GM21619 (cell line): ENCODE measurements around the gene KDM5A.
A peak's percentile ranks its signal among the peaks of the same experiment; 100 is the strongest.
"Not testable (repeated sequence)": the region's sequence is repeated elsewhere in the genome, so short reads cannot be mapped to it uniquely, and the experiment has no call there.

ENCODE experiments used
- ATAC-seq: cut with Tn5 transposase; IDR thresholded peaks from one replicate; pipeline ENCODE4 v1.9.1; 2021; ENCODE audit not compliant: unreplicated experiment

Gene KDM5A

DNA sequence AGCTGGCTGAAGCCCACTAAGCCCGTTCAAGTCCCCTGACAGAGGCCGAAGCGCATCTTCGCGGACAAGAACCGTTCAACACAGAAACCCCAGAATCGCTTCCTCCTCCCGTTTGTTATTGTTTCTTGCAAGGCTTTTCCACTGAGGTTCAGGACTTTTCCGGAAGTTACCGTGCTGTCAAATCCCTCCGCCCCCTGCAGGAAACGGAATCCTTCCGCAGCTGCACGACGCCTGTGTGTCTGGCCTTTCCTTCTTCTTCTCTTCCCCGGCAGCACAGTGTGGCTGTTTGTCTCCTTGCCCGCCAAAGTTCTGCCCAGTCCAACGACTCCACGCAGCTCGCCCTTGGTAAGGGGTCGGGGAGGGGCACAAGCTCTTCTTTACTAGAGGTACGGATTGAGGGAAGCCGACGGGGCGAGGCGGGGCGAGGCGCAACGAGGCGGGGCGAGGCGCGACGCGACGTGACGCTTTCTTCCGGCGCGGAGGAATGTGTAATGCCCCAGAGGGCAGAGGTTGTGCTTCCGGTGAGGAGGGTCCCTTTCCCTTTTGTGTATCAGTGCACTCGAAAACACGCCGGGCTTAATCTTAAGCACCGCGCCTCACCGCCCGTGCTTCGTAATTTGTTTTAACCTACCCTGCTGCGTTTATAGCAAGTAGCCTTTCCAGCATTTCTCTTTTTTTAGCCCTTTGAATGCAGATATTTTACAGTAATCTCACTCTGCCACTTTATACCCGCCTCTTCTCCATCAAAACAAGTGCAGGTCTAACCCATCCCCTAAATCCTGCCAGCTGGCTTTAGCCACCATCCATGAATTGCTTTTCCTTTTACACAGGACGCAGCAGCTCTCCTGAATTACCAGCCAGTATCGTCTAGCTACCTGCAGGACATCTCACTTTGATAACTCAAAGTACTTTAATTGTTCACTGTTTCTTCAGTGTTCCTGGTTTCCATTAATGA is at the start of gene KDM5A:
KDM5A (minus strand) TSS at position 179 of the 955 bp plus-strand sequence. CDS start 229 bp downstream, outside the sequence.
- peak; percentile 88 for ATAC-seq

DNA sequence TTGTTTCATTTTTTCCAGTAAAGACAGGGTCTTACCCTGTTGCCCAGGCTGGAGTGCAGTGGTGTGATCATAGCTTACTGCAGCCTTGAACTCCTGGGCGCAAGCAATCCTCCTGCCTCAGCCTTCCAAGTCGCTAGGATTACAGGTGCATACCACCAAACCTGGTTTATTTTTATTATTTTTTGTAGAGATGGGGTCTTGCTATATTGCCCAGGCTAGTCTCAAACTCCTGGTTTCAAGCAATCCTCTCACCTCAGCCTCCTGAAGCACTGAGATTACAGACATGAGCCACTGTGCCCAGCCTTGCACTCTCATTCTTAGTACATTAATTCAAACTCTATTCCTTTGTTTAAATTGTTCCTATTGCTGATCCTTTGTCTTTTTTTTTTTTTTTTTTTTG is 46.6 kb upstream of the KDM5A start:
- ATAC-seq, result not testable (repeated sequence)

DNA sequence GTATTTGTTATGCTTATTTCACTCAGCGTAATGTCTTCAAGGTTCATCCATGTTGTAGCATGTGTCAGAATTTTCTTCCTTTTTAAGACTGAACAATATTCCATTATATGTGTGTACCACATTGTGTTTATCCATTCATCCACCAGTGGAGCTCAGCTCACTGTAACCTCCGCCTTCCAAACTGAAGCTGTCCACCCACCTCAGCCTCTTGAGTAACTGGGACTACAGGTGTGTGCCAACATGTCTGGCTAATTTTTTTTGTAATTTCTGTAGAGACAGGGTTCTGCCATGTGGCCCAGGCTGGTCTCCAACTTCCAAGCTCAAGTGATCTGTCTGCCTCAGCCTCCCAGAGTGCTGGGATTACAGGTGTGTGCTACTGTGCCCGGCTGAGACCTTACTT is 33.4 kb upstream of the KDM5A start:
- ATAC-seq, result no peak

DNA sequence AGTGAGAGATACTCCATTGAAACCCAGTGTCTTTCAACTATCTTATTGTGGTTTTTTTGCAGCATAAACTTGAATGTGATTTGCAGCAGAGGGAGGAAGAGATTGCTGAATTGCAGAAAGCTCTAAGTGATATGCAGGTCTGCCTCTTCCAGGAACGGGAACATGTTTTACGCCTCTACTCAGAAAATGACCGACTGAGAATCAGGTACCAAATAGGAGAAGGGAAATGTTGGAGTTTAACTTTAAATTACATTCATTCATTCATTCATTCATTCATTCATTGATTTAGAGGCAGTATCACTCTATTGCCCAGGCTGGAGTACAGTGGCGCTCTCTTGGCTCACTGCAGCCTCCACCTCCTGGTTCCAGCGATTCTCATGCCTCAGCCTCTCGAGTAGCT is 29.3 kb upstream of the KDM5A start:
- no peak for ATAC-seq

DNA sequence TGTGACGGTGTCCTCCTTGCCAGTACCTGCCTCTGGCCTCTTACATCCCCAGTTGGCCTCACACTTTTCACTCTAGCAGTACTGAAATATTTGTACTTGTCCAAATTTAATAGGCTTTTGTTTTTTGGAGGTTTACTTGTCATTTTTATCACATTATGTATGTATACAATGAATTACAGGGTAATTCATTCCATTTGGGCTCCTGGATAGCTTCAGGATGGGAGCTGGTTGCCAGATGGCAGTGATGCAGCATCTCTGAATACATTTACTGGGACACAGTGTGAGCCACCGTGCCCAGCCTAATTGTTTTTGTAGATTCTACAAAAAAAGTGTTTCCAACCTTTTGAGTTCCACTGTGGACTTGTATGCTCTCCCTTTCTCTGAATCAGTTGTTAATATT is 25.7 kb upstream of the KDM5A start:
- ATAC-seq, result no peak

DNA sequence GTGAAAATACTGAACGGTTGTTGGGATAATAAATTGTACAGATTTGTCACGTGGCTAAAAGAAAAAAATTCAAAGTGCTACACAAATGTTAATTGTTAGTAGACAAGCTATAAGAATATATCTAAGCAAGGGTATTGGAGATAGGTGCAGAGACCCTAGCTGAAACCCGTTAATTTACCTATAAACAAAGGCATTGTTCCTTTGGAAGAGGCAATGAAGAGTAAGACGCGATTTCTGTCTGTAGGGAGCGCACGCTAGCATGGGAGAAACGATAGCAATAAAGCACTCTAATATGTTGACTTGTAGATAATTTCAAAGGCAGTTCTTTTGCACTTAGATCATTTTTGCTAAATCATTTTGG is 12.9 kb upstream of the KDM5A start:
- no peak for ATAC-seq

DNA sequence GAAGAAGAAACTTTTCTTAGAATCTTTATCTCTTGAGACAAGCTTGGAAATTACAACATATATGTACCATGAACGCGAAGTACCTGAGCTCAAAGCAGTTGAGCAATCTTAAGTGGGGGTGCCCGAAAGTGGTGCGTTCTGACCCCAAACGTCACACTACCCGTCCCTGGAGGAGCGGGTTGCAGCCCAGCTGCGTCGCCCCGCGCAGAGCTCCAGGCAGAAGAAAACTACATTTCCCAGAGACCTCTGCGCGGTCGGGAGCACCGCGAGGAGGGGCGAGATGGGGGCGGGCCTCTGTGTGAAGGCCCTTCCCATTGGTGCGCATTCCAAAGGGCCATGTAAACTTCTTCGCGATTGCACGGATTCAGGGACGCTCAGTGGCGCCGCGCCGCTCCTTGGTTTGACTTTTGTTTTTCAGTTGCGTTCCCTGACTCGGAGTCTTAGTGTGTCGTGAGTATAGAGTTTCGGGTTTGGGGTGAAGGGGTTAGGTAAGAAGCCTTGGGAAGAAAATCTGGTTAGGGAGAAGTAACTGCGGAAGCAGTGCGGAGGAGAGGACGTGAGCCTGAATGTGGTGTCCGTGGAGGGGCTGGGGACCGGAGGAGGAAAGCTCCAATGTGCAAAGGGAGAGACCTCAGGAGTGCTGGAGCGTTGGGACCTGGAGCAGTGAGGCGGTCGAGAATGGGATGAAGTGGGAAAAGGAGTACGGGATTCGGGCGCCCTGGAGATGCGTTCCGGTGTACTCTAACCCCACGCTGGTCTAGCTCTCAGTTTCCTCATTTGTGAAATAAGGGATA is 12.3 kb upstream of the KDM5A start, which contains the start of gene CCDC77:
CCDC77 (plus strand) TSS at position 410 of the 794 bp plus-strand sequence. CDS start 7,740 bp downstream, outside the sequence.
- ATAC-seq, result peak; percentile 96

DNA sequence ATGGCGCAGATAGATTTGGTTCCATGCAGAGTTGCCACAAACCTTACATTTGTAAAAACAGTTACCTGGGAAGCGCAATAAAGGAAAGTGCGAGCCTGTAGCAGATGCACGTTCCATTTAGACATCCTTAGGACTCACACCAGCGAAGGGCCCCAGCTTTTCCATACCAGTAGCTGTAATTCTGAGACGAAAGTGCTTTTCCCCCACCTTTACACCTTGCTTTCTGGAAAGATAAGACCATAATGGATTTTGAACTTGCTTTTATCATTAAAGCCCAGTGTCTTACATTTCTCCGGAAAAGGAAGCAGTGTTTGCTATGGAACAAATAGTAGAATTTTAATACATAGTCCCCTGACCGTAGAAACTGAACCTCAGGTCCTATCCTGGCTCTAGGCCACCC is 11.7 kb upstream of the KDM5A start:
- ATAC-seq, result no peak

DNA sequence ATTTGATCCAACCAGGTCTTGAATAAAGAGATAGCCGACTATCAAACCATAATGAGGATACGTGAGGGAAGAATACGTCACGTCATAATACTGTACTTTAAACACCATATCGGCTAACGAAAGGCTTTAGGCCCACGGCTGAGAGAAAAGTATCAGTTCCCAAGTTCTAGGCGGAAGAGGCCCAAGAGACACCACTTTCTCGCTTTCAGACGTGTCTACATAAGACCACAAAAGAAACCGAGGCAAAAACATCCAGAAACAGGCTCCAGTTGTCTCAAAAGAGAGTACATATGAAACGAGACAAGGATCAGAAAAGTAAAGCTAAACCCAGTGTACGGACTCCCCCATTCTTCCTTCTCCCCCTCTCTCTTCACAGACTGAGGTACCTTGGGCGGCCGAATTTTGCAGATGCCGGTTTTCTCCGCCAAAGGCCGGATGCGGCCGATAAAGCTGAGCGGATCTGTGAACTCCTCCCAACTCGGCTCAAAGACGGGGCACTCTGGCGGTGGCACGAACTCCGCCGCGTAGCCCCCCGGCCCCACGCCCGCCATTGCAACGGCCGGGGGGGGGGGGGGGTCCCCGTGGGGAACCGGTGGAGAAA is 479 bp downstream of the KDM5A start:
- peak; percentile 27 for ATAC-seq

DNA sequence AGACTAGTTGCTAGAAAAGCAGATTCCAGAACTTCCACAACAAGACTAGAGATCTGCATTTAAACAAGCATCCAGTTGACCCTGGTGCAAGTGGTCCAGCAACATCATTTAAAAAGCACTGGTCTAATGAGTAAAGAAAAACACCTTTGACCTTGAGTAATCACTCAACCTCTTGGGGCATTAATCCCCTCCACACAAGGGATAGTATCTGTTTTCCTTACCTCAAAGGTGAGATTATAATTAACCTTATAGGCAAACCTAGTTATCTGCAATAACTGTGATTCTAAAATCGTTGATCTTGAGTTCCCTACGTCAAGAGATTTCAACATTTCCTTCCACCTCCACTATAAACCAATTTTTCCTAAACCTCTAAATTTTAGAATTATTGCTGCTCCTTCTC is 1.1 kb downstream of the KDM5A start:
- ATAC-seq, result no peak

DNA sequence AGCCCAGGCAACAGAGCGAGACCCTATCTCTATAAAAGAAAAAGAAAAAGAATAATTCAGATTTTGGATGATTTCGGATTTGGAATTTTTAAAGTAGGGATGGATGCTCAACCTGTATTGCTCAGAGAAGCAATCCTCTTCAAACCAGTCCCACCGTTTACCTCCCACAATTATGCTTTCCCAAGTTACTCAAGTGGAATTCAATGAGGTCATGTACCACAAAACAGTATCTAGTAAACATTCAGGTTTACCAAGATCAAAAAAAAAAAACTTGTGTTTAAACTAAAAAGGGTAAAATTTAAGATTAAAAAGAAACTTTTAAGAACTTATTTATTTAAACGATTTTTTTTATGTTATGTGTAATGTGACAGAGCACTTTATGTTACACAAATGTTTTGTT is 2.5 kb downstream of the KDM5A start:
- no peak for ATAC-seq

DNA sequence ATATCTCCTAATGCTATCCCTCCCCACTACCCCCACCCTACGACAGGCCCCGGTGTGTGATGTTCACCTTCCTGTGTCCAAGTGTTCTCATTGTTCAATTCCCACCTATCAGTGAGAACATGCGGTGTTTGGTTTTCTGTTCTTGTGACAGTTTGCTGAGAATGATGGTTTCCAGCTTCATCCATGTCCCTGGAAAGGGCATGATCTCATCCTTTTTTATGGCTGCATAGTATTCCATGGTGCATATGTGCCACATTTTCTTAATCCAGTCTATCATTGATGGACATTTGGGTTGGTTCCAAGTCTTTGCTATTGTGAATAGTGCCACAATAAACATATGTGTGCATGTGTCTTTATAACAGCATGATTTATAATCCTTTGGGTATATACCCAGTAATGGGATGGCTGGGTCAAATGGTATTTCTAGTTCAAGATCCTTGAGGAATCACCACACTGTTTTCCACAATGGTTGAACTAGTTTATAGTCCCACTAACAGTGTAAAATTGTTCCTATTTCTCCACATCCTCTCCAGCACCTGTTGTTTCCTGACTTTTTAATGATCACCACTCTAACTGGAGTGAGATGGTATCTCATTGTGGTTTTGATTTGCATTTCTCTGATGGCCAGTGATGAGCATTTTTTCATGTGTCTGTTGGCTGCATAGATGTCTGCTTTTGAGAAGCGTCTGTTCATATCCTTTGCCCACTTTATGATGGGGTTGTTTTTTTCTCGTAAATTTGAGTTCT is 18.2 kb downstream of the KDM5A start:
- not testable (repeated sequence) for ATAC-seq

DNA sequence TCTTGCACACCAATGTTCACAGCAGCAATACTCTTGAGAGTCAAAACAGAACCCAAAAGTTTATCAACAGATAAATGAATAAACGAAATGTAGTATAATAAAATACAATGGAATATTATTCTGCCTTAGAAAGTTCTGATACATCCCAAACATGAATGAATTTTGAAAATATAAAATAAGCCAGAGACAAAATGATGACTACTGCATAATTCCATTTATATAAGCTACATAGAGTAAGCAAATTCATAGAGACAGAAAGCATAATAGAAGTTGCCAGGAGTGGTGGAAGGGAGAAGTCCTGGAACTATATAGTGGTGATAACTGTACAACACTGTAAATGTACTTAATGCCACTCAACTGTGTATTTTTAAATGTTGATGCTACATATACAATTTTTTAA is 21.1 kb downstream of the KDM5A start:
- no peak for ATAC-seq

DNA sequence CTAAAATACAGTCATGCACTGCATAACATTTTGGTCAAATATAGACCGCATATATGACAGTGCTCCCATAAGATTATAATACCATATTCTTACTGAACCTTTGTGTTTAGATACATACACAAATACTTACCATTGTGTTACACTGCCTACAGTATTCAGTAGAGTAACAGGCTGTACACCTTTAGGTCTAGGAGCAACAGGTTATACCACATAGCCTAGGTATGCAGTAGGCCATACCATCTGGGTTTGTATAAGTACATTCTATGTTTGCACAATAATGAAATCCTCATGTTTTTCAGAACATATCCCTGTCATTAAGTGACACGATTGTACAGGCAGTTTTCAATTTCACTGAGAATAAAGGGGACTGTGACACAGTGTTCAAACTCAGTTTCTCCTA is 22.3 kb downstream of the KDM5A start:
- ATAC-seq, result no peak

DNA sequence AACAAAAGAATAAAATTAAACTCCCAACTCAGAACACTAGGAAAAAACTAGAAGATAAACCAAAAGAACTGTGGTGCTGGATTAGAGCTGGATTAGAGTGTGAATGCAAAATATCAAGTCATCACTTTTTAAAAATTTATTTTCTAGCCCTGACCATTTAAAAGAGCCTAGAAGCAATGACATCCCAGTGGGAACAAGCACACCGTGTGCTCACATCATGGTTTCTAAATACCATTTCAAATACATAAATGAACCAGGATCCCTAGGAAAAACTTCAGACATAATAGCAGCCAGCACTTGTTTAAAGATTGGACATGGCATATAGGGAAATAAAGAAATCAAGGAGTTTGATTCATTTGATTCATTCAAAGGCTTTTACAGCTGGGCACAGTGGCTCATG is 30.0 kb downstream of the KDM5A start:
- ATAC-seq, result no peak

DNA sequence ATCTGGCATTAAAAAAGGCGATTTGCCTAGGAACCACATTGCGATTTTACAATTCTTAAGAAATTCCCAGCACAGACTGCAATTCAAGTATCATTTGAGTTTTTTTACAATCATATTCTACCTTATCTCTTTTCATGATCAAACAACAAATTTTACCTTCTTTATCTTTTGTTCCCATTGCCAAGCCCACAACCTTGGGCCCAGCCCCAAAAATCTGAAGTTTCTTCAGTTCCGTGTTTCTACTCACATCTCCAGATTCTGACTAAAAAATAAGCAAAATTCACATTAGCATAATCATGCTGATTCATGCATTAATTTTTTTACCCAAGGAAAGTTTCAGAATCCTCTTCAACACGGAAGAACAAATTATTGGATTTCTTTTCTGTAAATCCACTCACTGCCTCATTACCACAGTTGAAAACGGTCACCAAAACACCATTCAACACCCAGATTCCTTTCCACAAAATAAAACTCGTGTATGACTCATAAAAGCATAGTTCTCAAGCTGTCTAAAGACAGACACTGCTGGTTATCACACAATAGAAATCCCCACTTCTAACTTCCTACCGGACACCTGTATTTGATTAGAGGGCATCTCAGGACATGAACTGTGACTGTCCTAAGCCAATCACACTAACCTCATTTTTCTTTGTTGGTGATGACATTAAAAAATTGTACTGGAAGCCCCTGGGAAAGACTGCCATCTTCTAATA is 32.7 kb downstream of the KDM5A start:
- no peak for ATAC-seq

DNA sequence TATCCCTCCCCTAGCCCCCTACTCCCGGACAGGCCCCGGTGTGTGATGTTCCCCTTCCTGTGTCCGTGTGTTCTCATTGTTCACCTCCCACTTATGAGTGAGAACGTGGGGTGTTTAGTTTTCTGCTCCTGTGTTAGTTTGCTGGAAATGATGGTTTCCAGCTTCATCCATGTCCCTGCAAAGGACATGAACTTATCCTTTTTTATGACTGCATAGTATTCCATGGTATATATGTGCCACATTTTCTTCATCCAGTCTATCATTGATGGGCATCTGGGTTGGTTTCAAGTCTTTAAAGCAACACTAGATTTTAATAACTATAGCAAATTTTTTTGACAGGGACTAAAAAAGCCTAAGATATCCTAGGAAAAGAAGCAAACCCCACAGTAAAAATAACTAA is 37.9 kb downstream of the KDM5A start:
- not testable (repeated sequence) for ATAC-seq

DNA sequence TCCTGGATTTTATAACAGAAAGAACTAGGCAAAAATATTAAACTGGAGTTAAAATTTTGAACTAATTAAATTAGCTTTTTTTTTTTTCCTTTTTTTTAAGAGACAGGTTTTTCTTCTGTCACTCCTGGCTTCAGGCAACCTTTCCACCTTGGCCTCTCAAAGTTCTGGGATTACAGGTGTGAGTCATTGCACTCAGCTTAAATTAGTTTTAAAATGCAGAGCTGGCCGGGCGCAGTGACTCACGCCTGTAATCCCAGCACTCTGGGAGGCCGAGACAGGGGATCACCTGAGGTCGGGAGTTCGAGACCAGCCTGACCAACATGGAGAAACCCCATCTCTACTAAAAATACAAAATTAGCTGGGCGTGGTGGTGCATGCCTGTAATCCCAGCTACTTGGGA is 39.5 kb downstream of the KDM5A start:
- ATAC-seq, result not testable (repeated sequence)

DNA sequence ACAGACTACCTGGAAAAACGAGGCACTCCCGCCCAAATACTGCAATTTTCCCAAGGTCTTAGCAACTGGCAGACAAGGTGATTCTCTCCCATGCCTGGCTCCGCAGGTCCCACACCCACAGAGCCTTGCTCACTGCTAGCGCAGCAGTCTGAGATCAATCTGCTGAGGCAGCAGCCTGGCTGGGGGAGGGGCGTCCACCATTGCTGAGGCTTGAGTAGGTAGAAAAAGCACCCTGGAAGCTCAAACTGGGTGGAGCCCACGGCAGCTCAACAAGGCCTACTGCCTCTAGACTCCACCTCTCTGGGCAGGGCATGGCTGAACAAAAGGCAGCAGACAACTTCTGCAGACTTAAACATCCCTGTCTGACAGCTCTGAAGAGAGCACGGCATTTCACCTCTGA is 46.1 kb downstream of the KDM5A start:
- ATAC-seq, result not testable (repeated sequence)

DNA sequence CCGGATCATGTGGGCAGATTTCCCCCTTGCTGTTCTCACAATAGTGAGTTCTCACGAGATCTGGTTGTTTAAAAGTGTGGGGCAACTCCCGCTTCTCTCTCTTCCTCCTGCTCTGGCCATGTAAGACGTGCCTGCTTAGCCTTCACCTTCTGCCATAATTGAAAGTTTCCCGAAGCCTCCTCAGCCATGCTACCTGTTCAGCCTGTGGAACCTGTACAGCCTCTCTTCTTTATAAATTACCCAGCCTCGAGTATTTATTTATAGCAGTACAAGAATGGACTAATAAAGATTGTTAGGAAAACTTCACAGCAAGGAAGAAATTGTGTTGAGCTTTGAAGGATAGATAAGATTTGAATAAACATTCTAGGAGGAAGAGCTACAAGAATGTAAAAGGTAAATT is 52.1 kb downstream of the KDM5A start:
- ATAC-seq, result no peak
